ENCODE data around the gene SLC44A3. TPM values are rescaled to one million over a fixed set of nuclear protein-coding genes. Genes with fewer than 3 reads are reported as not detected.

SLC44A3 gene
- polyA plus RNA-seq, 3 donors: 2.3 to 28.0 (median 2.5) TPM

DNA sequence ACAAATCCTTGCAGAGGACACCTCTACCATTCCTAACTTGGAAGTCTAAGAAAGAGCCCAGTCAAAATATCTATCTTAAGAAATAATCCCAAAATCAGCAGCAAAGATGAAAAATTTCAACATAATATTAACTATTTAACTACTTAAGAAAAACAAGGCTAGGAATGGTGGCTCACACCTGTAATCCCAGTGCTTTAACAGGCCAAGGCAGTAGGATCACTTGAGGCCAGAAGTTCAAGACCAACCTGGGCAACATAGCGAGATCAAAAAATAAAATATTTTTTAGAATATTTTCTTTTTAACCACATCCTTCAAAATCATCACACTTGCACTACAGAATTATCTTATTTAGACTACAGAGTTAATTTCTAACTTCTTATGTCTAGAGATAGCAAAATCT is 101.8 kb downstream of the SLC44A3 start:
- WGBS, 3 donors: 95 to 100% (median 97%) methylated on average over 1 of the region's 1 CpG
- H3K27ac ChIP-seq (ENCODE audit: low read depth, low read length): no peak overlapping the region

GRCh38 chr1:94922761-94923331 is 102.7 kb downstream of the SLC44A3 start:
- H3K27ac ChIP-seq (ENCODE audit: low read depth, low read length): no peak overlapping the region
- 54 to 70% (median 63%) methylated on average over 8 of the region's 8 CpGs for WGBS, 3 donors

GRCh38 chr1:94925004-94925403 is 104.8 kb downstream of the SLC44A3 start:
- 2 to 14% (median 7%) methylated on average over 2 of the region's 2 CpGs for WGBS, 3 donors
- no peak overlapping the region for H3K27ac ChIP-seq (ENCODE audit: low read depth, low read length)

DNA sequence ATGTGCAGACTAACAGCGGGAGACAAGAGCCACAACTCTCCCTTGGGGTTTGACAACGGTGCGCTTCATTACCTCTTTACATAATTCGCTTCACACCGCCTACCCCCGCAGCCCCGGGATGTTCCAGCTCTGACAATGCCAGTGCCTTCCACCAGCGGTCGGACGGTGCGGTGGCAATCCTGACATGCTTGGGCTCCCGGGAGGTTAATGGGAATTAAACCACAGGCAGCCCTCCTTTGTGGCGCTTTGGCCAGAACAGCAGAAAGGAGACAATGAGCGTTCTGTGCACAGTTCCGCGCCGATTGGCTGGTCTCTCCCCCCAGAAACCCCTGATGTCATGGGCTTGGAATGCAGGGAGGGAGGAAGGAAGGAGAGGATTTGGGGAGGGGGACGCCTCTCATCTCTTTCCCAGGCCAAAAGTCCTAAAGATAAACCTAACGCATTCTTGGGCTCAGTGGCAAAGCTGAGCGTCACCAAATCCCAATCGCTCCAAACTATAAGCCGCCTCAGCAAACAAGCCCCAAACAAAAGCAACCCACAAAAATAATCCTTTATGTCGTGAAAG is 105.5 kb downstream of the SLC44A3 start:
- WGBS, 3 donors: 1 to 3% (median 3%) methylated on average over 23 of the region's 23 CpGs
- H3K27ac ChIP-seq (ENCODE audit: low read depth, low read length): peak overlapping the region; percentile 85

- WGBS, 3 donors: 0% methylated on average over 72 to 78 of the region's 78 CpGs
- H3K27ac ChIP-seq (ENCODE audit: low read depth, low read length): peak overlapping the region; percentile 85
Observed at GRCh38 chr1:94926126-94926914, 106.2 kb downstream of the SLC44A3 start.

- 0 to 1% (median 0%) methylated on average over 28 to 57 of the region's 57 CpGs for WGBS, 3 donors
- H3K27ac ChIP-seq (ENCODE audit: low read depth, low read length): peak within 1 kb of the TSS; percentile 85
Observed at GRCh38 chr1:94926915-94927404, 106.8 kb downstream of the SLC44A3 start, which contains the start of gene CNN3. TSS of gene CNN3 (minus strand) at chr1:94927110. CDS start at chr1:94926894, 216 bp downstream.

- WGBS, 3 donors: 13 to 14% (median 14%) methylated on average over 29 to 40 of the region's 40 CpGs
- H3K27ac ChIP-seq (ENCODE audit: low read depth, low read length): no peak overlapping the region
Observed at GRCh38 chr1:94927405-94928175, 107.4 kb downstream of the SLC44A3 start.

DNA sequence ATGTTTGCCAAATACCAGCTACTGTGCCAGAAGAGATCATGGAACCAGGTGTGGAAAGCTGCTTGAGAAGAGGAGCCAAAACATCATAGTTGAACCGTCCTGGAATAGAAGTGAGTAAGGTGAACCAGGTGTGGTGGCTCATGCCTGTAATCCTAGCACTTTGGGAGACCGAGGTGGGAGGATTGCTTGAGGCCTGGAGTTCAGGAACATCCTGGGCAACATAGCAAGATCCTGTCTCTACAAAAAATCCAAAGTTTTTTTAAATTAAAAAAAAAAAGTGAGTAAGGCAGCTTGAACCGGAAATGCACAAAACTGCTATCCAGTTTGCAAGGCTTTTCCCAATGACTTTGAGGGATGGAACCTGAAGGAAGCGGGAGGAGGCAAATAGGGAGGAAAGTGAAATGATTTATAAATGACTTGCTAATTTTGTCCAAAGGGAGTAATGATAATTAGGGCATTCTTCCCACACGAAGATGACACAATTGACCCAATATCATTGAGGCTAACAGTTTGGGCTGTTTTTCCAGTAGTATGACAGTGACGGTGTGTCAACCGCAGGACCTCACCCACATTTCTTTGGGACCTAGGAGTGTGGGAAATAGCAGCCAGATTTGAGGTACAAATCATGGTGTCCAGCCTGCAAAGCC is 108.3 kb downstream of the SLC44A3 start:
- WGBS, 3 donors: 70 to 78% (median 70%) methylated on average over 7 of the region's 7 CpGs
- H3K27ac ChIP-seq (ENCODE audit: low read depth, low read length): no peak overlapping the region

- no peak overlapping the region for H3K27ac ChIP-seq (ENCODE audit: low read depth, low read length)
- WGBS, 3 donors: 76 to 84% (median 78%) methylated on average over 11 of the region's 11 CpGs
Observed at GRCh38 chr1:94929351-94930217, 109.4 kb downstream of the SLC44A3 start.

DNA sequence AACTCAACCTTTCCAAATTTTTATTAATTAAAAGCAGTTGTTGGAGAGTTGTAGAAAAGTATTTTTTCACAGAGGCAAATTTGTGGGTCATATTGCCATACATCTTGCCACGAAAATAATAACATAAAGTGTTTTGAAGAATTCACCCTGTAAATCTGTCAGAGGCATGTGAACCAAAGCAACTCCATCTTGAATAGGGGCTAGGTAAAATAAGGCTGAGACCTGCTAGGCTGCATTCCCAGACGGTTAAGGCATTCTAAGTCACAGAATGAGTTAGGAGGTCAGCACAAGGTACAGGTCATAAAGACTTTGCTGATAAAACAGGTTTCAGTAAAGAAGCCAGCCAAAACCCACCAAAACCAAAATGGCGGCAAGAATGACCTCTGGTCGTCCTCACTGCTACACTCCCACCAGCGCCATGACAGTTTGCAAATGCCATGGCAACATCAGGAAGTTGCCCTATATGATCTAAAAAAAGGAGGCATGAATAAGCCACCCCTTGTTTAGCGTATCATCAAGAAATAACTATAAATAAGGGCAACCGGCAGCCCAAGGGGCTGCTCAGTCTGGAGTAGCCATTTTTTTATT is 111.2 kb downstream of the SLC44A3 start:
- no peak overlapping the region for H3K27ac ChIP-seq (ENCODE audit: low read depth, low read length)
- 95 to 98% (median 97%) methylated on average over 7 of the region's 7 CpGs for WGBS, 3 donors

DNA sequence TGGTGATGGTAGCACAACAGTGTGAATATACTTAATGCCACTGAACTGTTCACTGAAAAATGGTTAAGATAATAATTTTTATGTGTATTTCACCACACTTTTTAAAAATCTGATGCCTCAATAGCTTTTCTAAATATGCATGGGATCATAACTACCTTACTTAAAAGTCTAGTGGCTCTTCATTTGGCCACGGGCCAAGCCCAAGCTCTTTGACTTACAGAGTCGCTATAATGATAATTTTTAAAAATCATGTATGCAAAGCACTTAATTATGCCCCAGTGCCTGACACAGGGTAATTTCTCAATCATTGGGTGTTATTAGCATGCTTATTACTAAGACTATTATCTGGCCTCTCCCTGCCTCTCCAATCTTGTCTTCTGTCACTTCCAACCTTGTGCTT is 114.4 kb downstream of the SLC44A3 start:
- no peak overlapping the region for H3K27ac ChIP-seq (ENCODE audit: low read depth, low read length)
- WGBS, 3 donors: 75 to 85% (median 84%) methylated on average over 2 of the region's 2 CpGs

GRCh38 chr1:94935034-94935433 is 114.9 kb downstream of the SLC44A3 start:
- WGBS, 3 donors: 86 to 97% (median 94%) methylated on average over 1 of the region's 1 CpG
- H3K27ac ChIP-seq (ENCODE audit: low read depth, low read length): no peak overlapping the region

DNA sequence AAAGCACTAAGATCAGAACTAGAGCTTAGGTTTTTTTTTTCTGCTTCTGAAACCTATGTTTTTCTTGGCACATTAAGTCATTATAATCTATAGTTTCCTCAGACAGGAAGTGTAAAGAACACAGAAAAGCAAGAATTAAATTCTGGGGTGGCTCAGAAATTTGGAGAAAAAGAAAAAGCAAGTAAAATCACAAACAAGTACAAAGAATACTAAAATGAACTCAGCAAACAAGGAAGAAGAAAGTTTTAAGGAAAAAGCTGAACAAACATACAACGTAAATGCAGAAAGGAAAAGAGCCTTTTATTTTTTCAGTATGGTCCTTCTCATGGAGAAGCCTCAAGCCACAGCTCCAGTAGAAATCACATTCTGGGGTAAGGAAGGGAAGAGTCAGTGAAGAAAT is 115.3 kb downstream of the SLC44A3 start:
- H3K27ac ChIP-seq (ENCODE audit: low read depth, low read length): no peak overlapping the region
- WGBS, 3 donors: 52 to 69% (median 59%) methylated on average over 1 of the region's 1 CpG

- H3K27ac ChIP-seq (ENCODE audit: low read depth, low read length): no peak overlapping the region
- WGBS, 3 donors: 60 to 79% (median 71%) methylated on average over 5 of the region's 5 CpGs
Observed at GRCh38 chr1:94936861-94937620, 116.9 kb downstream of the SLC44A3 start.

GRCh38 chr1:94937820-94938219 is 117.7 kb downstream of the SLC44A3 start:
- 88 to 100% (median 93%) methylated on average over 1 of the region's 1 CpG for WGBS, 3 donors
- no peak overlapping the region for H3K27ac ChIP-seq (ENCODE audit: low read depth, low read length)

DNA sequence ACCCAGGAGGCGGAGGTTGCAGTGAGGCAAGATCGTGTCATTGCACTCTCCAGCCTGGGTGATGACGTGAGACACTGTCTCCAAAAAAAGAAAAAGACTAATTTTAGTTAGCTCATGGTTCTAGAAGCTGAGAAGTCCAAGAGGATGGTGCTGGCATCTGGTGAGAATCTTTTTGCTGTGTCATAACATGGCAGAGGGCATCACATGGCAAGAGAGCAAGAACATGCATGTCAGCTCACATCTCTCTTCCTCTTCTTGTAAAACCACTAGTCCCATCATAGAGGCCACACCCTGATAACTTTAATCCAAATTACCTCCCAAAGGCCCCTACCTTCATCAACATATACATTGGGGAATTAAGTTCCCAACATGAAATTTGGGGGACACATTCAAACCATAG is 120.6 kb downstream of the SLC44A3 start:
- 92 to 100% (median 95%) methylated on average over 3 of the region's 3 CpGs for WGBS, 3 donors
- H3K27ac ChIP-seq (ENCODE audit: low read depth, low read length): no peak overlapping the region

Measured in adipose tissue (tissue), 3 donors.